Colonic mucosa (tissue), 4 donors: ENCODE measurements around the gene CLK4. TPM values are rescaled to one million over a fixed set of nuclear protein-coding genes. Genes with fewer than 3 reads are reported as not detected.

Source experiments
- DNase-seq: peaks from one replicate; pipeline ENCODE4 v3.0.0-alpha.2; 2020
- H3K27ac ChIP-seq: fragments of 200-600 bp; one replicate; pipeline ENCODE4 v1.8.0; 2021
- H3K27me3 ChIP-seq: fragments of 200-600 bp; one replicate; pipeline ENCODE4 v1.8.0; 2021
- H3K36me3 ChIP-seq: fragments of 200-600 bp; one replicate; pipeline ENCODE4 v1.8.0; 2021
- H3K4me1 ChIP-seq: fragments of 200-600 bp; one replicate; pipeline ENCODE4 v1.8.0; 2021; ENCODE audit warnings: mild to moderate bottlenecking
- H3K4me3 ChIP-seq: fragments of 200-600 bp; one replicate; pipeline ENCODE4 v1.8.0; 2021
- H3K9ac ChIP-seq, 2 donors: one replicate each; pipeline ENCODE4 v1.7.0; 2013; ENCODE audit warnings: control low read depth in 2 of 2, low read depth in 2 of 2, low read length in 2 of 2
- H3K9me3 ChIP-seq: fragments of 200-600 bp; one replicate; pipeline ENCODE4 v1.8.0; 2021
- CTCF ChIP-seq: fragments of 200-600 bp; IDR thresholded peaks from one replicate; pipeline ENCODE4 v1.8.0; 2022; ENCODE audit warnings: antibody characterized with exemption, mild to moderate bottlenecking
- intact Hi-C: fragments of 100-400 bp; cut with DNase I; formaldehyde crosslinking; loops from one replicate; pipeline ENCODE4 v1.14.1; 2022
- total RNA-seq, 2 donors: library from RNA; stranded (reverse); fragmentation: NEBNext Ultra II Directional in 1 of 2; extraction: Animal tissue kit (Norgen Biotek cat#: 25700) in 1 of 2; gene quantifications; one replicate each; pipeline ENCODE4 v1.2.1, GENCODE V29; 2021
- donor health status: healthy.
- donor health status: DM: no; HTN: no; CAD: no.
- donor health status: DM: no; HTN: no; CAD: no.

The CLK4 gene
- total RNA-seq, 2 donors from 2014 or later, result 13.8 to 15.0 TPM

DNA sequence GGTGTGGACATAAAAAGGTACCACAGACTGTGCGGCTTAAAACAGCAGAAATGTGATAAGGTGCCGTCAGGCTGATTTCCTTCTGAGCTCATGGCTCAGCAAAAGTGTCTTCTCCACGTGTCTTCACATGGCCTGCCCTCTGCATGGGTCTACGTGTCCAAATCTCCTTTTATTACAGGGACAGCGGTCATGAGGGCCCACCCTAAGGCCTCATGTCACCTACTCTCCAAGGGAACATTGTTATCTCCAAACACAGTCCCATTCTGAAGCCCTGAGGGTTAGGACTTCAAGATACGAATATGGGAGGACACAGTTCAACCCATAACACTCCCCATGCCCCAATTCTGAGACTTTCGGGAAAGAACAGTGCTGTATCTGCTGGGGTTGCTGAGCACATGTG, 71.8 kb downstream of the CLK4 start:
- Histone ChIP-seq H3K4me1 (no peaks in the 10 kb centered on the region), H3K27ac (no peak overlapping the region), H3K36me3 (no peaks in the 10 kb centered on the region), H3K27me3 (no peaks in the 10 kb centered on the region), H3K4me3 (no peak overlapping the region), H3K9ac (no peak overlapping the region), H3K9me3 (no peaks in the 10 kb centered on the region)
- intact Hi-C loops, result no loop called here
- DNase-seq, result no peak
- no peak for TF ChIP-seq CTCF

DNA sequence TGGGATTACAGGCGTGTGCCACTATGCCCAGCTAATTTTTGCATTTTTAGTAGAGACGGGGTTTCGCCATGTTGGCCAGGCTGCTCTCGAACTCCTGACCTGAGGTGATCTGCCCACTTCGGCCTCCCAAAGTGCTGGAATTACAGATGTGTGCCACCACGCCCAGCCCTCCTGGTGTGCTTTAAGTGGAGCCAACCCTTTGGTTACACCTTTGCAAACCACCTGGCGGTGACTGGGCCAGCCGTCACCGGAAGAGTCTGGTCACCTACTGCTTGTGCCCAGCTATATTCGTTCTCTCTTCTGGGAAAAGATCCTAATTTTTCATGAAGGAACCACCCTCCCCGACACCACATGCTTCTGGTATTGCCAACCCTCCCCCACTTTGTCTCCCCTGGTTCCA, 72.5 kb downstream of the CLK4 start:
- intact Hi-C loops, result no loop called here
- no peak overlapping the region for H3K27ac ChIP-seq
- TF ChIP-seq CTCF, result no peak

GRCh38 chr5:178553517-178553916, 73.3 kb downstream of the CLK4 start:
- no peak overlapping the region for H3K4me3 ChIP-seq
- no peak for TF ChIP-seq CTCF
- H3K27me3 ChIP-seq, result no peaks in the 10 kb centered on the region
- intact Hi-C loops, result no loop called here
- no peak overlapping the region for H3K27ac ChIP-seq
- DNase-seq, result no peak
- no peaks in the 10 kb centered on the region for H3K9me3 ChIP-seq
- H3K4me1 ChIP-seq, result no peaks in the 10 kb centered on the region
- H3K36me3 ChIP-seq, result no peaks in the 10 kb centered on the region
- H3K9ac ChIP-seq, result no peak overlapping the region

More for the DNA sequence above, 72.5 kb downstream of the CLK4 start:
- no peak overlapping the region for H3K4me3 ChIP-seq
- no peaks in the 10 kb centered on the region for H3K9me3 ChIP-seq
- H3K9ac ChIP-seq, result no peak overlapping the region
- H3K4me1 ChIP-seq, result no peaks in the 10 kb centered on the region
- no peaks in the 10 kb centered on the region for H3K36me3 ChIP-seq
- no peaks in the 10 kb centered on the region for H3K27me3 ChIP-seq
- DNase-seq, result no peak

Other genes starting within 250 kb of the CLK4 start
- under 1 TPM; 0.37 to 0.49 TPM for gene COL23A1, start 36.7 kb downstream of the CLK4 start, total RNA-seq
- 1 to 10 TPM; 6.2 to 7.4 TPM for gene ZNF354A, start 103.6 kb upstream of the CLK4 start, total RNA-seq
- gene ZNF354B, start 232.9 kb upstream of the CLK4 start, total RNA-seq, result 1 to 10 TPM; 7.5 to 9.3 TPM